Measurements from ENCODE around the gene BRD1. TPM values are rescaled to one million over a fixed set of nuclear protein-coding genes. Genes with fewer than 3 reads are reported as not detected.

The BRD1 gene
- total RNA-seq, 1 experiment from 2014 or later = 31.3 TPM

- TF ChIP-seq POLR2A (IDR thresholded peaks at IDR 0.05; ENCODE audit: borderline replicate concordance, extremely low read depth, insufficient read depth, insufficient read length) (no peak), EZH2phosphoT487 (IDR thresholded peaks at IDR 0.05; ENCODE audit: borderline replicate concordance) (no peak), REST (IDR thresholded peaks at IDR 0.05; ENCODE audit: low read depth) (no peak), POLR2AphosphoS5 (IDR thresholded peaks at IDR 0.05; ENCODE audit: low read depth, low read length) (no peak), EGR1 (IDR thresholded peaks at IDR 0.05; ENCODE audit: low read depth) (no peak), ZBTB33 (IDR thresholded peaks at IDR 0.05; ENCODE audit: extremely low read depth, insufficient replicate concordance, low read length) (no peak)
These were observed 24.5 kb downstream of the BRD1 start (continued) for GRCh38 chr22:49803134-49803533.

DNA sequence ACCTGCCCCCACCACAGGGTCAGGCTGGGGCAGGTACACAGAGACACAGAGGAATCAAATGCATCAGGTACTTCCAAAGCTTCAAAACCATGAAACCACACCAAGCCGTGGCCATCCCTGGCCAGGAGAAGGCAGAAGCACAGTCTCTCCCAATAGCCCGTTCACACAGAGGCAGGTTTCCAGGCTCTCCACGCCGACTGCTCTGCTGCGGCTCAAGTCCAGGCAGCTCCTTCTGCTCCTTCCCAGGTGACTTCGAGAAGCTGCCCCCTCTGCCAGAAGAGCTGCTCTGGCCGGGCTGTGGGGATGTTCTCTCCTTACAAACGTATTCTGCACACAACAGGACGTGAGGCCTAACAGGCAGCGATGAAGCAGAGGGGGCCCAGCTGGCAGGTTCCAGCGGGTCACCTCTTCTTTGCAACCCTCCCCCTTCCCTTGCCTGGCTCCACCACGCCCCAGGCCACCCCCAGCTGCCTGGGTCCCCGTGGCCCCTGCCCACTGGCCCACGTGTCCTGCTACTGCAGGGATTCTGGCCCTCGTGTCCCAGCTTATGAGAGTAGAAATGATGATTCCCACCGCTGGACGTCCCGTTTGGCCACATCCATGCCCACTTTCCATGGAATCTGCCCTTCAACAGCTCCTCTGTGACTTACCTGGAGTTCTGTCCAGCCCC is 26.1 kb downstream of the BRD1 start:
- TF ChIP-seq YY1 (IDR thresholded peaks at IDR 0.05; ENCODE audit: extremely low read depth, insufficient replicate concordance, low read depth, low read length) = no peak
- TF ChIP-seq POLR2AphosphoS5 (IDR thresholded peaks at IDR 0.05; ENCODE audit: low read depth, low read length) = no peak
- TF ChIP-seq SIN3A (IDR thresholded peaks at IDR 0.05; ENCODE audit: low read depth) = no peak
- TF ChIP-seq MAX (IDR thresholded peaks at IDR 0.05) = no peak
- no peak for TF ChIP-seq EGR1 (IDR thresholded peaks at IDR 0.05; ENCODE audit: low read depth)
- no peak for TF ChIP-seq ELF1 (IDR thresholded peaks at IDR 0.05; ENCODE audit: borderline replicate concordance, low read depth)
- no peak for TF ChIP-seq RAD21 (IDR thresholded peaks at IDR 0.05; ENCODE audit: low read depth)
- no peak for TF ChIP-seq POLR2A (IDR thresholded peaks at IDR 0.05; ENCODE audit: borderline replicate concordance, extremely low read depth, insufficient read depth, insufficient read length)

More for the DNA sequence above, 26.1 kb downstream of the BRD1 start:
- DNase-seq (ENCODE audit: low read depth, low spot score) = no peak
- ATAC-seq = no peak
- peaks cover 72% of the 10 kb centered on the region for H3K79me2 ChIP-seq (ENCODE audit: insufficient read depth, low read length)
- H3K9me2 ChIP-seq (ENCODE audit: insufficient read depth) = no peaks in the 10 kb centered on the region
- peaks cover 12 to 25% of the 10 kb centered on the region in 2 experiments; a peak in 3 of 4 replicates for H3K36me3 ChIP-seq (ENCODE audit: control insufficient read depth in 1 of 2, insufficient read depth in 2 of 2, low read length in 2 of 2)
- intact Hi-C loops (cut with micrococcal nuclease) = no loop called here
- no peaks in the 10 kb centered on the region for H3K27me3 ChIP-seq (ENCODE audit: insufficient read depth, low read length)
- BruUV-seq (replicated peaks) = no TSS peak
- no peaks in the 10 kb centered on the region for H4K20me1 ChIP-seq (ENCODE audit: insufficient read depth)
- POLR2A ChIA-PET = no interaction called here
- CTCF ChIA-PET = no interaction called here
- no peak overlapping the region for H3K4me2 ChIP-seq (ENCODE audit: low read length)
- no peaks in the 10 kb centered on the region for H3K9me3 ChIP-seq (ENCODE audit: control insufficient read depth in 1 of 2, insufficient read depth in 1 of 2, low read depth in 1 of 2, low read length in 2 of 2)
- RAD21 ChIA-PET (ENCODE audit: low non-redundant PET in 1 of 2, low total read pairs in 2 of 2, uncharacterized antibody in 2 of 2, unreplicated experiment in 2 of 2) = no interaction called here
- no peak overlapping the region for H3K9ac ChIP-seq (ENCODE audit: low read length)
- no peaks in the 10 kb centered on the region for H3K4me1 ChIP-seq (ENCODE audit: control insufficient read depth in 1 of 2, insufficient read depth in 2 of 2, low read length in 2 of 2)
- H2AFZ ChIP-seq (ENCODE audit: low read depth, low read length, poor library complexity, severe bottlenecking) = no peak overlapping the region
- H3K4me3 ChIP-seq (replicated peaks in 1 of 2; ENCODE audit: low read depth in 1 of 2, low read length in 2 of 2) = no peak overlapping the region
- H3K27ac ChIP-seq (ENCODE audit: low read depth, low read length) = no peak overlapping the region
